Vagina (tissue), 2 donors: Measurements from ENCODE around the gene MCM9. TPM values are rescaled to one million over a fixed set of nuclear protein-coding genes. Genes with fewer than 3 reads are reported as not detected.

ENCODE experiments used
- DNase-seq, 2 donors: peaks; one replicate each; pipeline ENCODE4 v3.0.0-alpha.2; 2017; ENCODE audit errors: extremely low spot score in 2 of 2
- H3K27ac ChIP-seq: fragments of 200-600 bp; sonication (generic); one replicate; pipeline ENCODE4 v1.5.1; 2019
- H3K27me3 ChIP-seq: fragments of 200-600 bp; sonication (generic); one replicate; pipeline ENCODE4 v1.5.1; 2019
- H3K36me3 ChIP-seq, 2 donors: fragments of 200-600 bp; sonication (generic); one replicate each; pipeline ENCODE4 v1.5.1; 2017 to 2019
- H3K4me1 ChIP-seq: fragments of 200-600 bp; sonication (generic); one replicate; pipeline ENCODE4 v1.5.1; 2019
- H3K4me3 ChIP-seq, 2 donors: fragments of 200-600 bp; sonication (generic); 1 replicate in 1 of 2; 2 replicates in 1 of 2; pipeline ENCODE4 v1.5.1; 2016 to 2019
- H3K9me3 ChIP-seq: fragments of 200-600 bp; sonication (generic); one replicate; pipeline ENCODE4 v1.5.1; 2019
- POLR2A ChIP-seq, 2 donors: fragments of 450-650 bp; IDR thresholded peaks; one replicate each; pipeline ENCODE4 v1.6.1; 2017; ENCODE audit warnings: antibody characterized with exemption in 2 of 2, mild to moderate bottlenecking in 2 of 2, moderate library complexity in 2 of 2
- POLR2AphosphoS5 ChIP-seq, 2 donors: sonication (generic); formaldehyde crosslinking; IDR thresholded peaks; one replicate each; pipeline ENCODE4 v1.9.0; 2017; ENCODE audit warnings: antibody characterized with exemption in 2 of 2, mild to moderate bottlenecking in 2 of 2, low read depth in 1 of 2; ENCODE audit not compliant: insufficient read depth in 1 of 2
- intact Hi-C: fragments of 100-400 bp; cut with DNase I; formaldehyde crosslinking; loops from one replicate; pipeline ENCODE4 v1.15.1; 2023
- total RNA-seq: library from RNA; depleted of rRNA; stranded (reverse); fragments of >200 nt; gene quantifications from one replicate; pipeline ENCODE4 v1.2.3, GENCODE V29; 2016
- TF ChIP-seq, protein P1 (sequence below), 3 experiments: fragments of 450-650 bp in 2 of 3; fragments of 200-600 bp in 1 of 3; sonication (generic) in 1 of 3; IDR thresholded peaks; one replicate each; pipeline ENCODE4 v1.5.1; 2017 to 2019; ENCODE audit warnings: antibody characterized with exemption in 3 of 3, mild to moderate bottlenecking in 2 of 3, moderate library complexity in 2 of 3

The MCM9 gene
- total RNA-seq, 1 donor from 2014 or later, result 25.8 TPM

DNA sequence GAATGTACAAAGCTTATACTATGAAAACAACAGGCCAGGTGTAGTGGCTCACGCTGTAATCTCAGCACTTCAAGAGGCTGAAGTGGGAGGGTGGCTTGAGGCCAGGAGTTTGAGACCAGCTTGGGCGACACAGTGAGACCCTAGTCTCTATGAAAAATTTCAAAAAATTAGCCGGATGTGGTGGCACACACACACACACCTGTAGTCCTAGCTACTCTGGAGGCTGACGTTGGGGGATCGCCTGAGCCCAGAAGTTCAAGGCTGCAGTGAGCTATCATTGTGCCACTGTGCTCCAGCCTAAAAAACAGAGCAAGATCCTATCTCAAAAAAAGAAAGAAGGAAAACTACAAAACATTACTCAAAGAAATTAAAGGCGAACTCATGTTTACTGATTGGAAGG, 48.3 kb downstream of the MCM9 start:
- no peaks in the 10 kb centered on the region for H3K27me3 ChIP-seq
- intact Hi-C loops, result no loop called here
- no peak overlapping the region for H3K4me3 ChIP-seq
- TF ChIP-seq POLR2A (IDR thresholded peaks at IDR 0.05), result no peak
- DNase-seq, result no peak
- H3K9me3 ChIP-seq, result no peaks in the 10 kb centered on the region
- H3K36me3 ChIP-seq, result no peaks in the 10 kb centered on the region
- peaks cover 6% of the 10 kb centered on the region for H3K4me1 ChIP-seq
- H3K27ac ChIP-seq, result no peak overlapping the region

DNA sequence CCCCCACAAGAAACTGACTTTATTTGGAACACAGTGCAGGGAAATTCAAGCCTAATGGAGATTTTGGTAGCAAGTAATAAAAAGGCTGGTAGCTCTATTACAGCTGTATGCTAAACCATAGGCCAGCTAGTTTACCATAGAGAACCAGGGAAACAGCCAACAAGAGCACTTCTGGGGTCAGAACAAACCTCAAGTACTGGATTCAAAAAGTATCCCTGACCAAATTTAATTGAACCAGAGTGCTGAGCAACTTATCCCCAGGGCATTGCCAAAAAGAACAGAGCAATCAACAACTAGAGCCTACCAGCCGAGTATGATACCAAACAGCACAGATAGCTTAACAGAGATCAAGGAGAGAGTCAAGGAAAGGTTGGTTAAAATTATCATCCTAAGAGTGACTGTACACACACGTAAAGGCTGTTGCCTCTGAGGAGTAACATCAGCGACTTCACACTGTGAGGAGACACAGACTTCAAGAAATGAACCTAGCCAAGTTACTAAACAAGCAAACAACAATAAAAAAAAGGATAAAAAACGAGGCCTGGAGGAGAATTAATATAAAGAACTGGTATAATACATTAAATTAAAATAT, 52.5 kb downstream of the MCM9 start:
- no peak overlapping the region for H3K27ac ChIP-seq
- H3K9me3 ChIP-seq, result no peaks in the 10 kb centered on the region
- H3K4me1 ChIP-seq, result no peaks in the 10 kb centered on the region
- intact Hi-C loops, result no loop called here
- TF ChIP-seq POLR2A (IDR thresholded peaks at IDR 0.05), result no peak
- no peak for TF ChIP-seq POLR2AphosphoS5 (IDR thresholded peaks at IDR 0.05; ENCODE audit: insufficient read depth in 1 of 2, low read depth in 1 of 2)
- TF ChIP-seq, protein P1, sequence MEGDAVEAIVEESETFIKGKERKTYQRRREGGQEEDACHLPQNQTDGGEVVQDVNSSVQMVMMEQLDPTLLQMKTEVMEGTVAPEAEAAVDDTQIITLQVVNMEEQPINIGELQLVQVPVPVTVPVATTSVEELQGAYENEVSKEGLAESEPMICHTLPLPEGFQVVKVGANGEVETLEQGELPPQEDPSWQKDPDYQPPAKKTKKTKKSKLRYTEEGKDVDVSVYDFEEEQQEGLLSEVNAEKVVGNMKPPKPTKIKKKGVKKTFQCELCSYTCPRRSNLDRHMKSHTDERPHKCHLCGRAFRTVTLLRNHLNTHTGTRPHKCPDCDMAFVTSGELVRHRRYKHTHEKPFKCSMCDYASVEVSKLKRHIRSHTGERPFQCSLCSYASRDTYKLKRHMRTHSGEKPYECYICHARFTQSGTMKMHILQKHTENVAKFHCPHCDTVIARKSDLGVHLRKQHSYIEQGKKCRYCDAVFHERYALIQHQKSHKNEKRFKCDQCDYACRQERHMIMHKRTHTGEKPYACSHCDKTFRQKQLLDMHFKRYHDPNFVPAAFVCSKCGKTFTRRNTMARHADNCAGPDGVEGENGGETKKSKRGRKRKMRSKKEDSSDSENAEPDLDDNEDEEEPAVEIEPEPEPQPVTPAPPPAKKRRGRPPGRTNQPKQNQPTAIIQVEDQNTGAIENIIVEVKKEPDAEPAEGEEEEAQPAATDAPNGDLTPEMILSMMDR (IDR thresholded peaks at IDR 0.05), result no peak
- no peaks in the 10 kb centered on the region for H3K36me3 ChIP-seq
- H3K27me3 ChIP-seq, result no peaks in the 10 kb centered on the region
- no peak for DNase-seq
- no peak overlapping the region for H3K4me3 ChIP-seq

DNA sequence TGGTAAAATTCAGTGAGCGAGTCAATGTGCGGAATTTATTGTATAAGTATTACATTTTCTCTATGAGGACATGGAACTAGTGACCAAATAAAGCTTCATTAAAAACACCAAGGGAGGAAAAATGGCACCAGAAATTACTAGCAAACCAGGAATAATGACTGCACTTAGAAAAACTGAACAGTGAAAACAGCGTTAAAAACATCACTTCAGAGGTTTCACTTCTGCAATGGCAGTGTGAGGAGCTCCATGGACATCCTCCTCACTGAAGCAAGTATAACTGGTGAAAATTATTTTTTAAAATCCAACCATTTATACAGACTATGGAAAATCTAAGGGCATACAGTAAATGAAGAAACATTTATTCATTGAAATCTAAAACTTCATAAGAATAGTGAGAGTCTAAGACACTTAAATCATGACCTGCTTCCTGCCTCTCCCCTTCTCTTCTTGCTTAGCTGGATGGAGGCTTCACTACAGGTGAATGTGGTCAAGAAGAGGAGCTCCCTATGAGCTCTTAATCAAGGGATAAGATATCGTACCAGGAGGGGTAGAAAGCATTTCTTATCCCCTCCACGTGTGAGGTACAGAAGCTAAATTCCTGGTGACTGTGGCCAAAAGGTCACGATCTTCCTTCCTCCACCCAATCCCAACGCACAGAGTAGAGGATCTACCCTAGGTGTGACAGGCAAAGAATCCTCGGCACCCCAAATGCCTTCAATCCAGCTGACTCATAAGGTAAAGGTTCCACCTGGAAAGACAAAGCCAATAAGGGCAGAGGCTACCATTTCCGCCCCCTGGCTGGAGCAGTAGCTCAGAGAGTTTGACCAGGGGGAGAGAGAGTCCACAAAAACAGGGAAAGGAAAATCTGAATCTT, 53.3 kb downstream of the MCM9 start:
- no peak overlapping the region for H3K27ac ChIP-seq
- no peak overlapping the region for H3K4me3 ChIP-seq
- no peaks in the 10 kb centered on the region for H3K4me1 ChIP-seq
- DNase-seq, result no peak
- no peaks in the 10 kb centered on the region for H3K27me3 ChIP-seq
- H3K9me3 ChIP-seq, result no peaks in the 10 kb centered on the region
- intact Hi-C loops, result no loop called here
- no peaks in the 10 kb centered on the region for H3K36me3 ChIP-seq
- TF ChIP-seq, protein P1 (IDR thresholded peaks at IDR 0.05), result no peak
- TF ChIP-seq POLR2AphosphoS5 (IDR thresholded peaks at IDR 0.05; ENCODE audit: insufficient read depth in 1 of 2, low read depth in 1 of 2) (no peak), POLR2A (IDR thresholded peaks at IDR 0.05) (no peak)

DNA sequence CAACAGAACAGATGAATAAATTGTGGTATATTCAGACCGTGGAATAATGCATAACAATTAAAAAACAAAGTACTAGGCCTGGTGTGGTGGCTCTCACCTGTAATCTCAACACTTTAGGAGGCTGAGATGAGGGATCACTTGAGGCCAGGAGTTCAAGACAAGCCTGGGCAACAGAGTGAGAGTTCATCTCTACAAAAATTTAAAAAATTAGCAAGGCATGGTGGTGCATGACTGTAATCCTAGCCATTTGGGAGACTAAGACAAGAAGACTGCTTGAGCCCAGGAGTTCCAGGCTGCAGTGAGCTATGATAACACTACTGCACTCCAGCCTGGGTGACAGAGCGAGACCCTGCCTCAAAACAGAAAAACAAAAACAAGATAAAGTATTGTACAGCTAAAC, 57.2 kb downstream of the MCM9 start:
- H3K4me3 ChIP-seq, result no peak overlapping the region
- H3K27ac ChIP-seq, result no peak overlapping the region
- TF ChIP-seq POLR2A (IDR thresholded peaks at IDR 0.05), result no peak
- TF ChIP-seq, protein P1 (IDR thresholded peaks at IDR 0.05), result no peak
- no peak for TF ChIP-seq POLR2AphosphoS5 (IDR thresholded peaks at IDR 0.05; ENCODE audit: insufficient read depth in 1 of 2, low read depth in 1 of 2)
- intact Hi-C loops, result no loop called here
- H3K27me3 ChIP-seq, result no peaks in the 10 kb centered on the region
- no peaks in the 10 kb centered on the region for H3K4me1 ChIP-seq
- no peaks in the 10 kb centered on the region for H3K36me3 ChIP-seq
- DNase-seq, result no peak
- no peaks in the 10 kb centered on the region for H3K9me3 ChIP-seq

DNA sequence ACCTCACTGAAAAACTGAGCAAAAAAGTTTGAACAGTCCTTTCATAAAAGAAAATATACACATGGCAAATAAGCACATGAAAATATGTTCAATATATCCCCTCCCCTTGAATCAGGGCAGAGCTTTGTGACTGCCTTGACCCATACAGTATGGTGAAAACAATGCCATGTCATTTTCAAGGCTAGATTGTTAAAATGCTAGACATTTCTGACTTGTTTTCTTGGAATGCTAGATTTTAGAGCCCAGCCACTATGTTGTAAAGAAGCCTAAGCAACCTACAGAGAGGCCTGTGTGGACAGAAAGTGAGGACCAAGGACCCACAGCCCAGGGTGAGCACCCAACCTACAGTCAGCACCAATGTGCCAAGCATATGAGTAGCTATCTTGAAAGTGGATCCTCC, 58.1 kb downstream of the MCM9 start:
- Histone ChIP-seq H3K36me3 (no peaks in the 10 kb centered on the region), H3K27ac (no peak overlapping the region), H3K4me1 (no peaks in the 10 kb centered on the region), H3K9me3 (no peaks in the 10 kb centered on the region), H3K27me3 (no peaks in the 10 kb centered on the region), H3K4me3 (no peak overlapping the region)
- DNase-seq, result no peak
- TF ChIP-seq POLR2A (IDR thresholded peaks at IDR 0.05), result no peak
- TF ChIP-seq, protein P1 (IDR thresholded peaks at IDR 0.05), result no peak
- no peak for TF ChIP-seq POLR2AphosphoS5 (IDR thresholded peaks at IDR 0.05; ENCODE audit: insufficient read depth in 1 of 2, low read depth in 1 of 2)
- intact Hi-C loops, result no loop called here
